ENCODE data around the gene AP3B2.

Gene AP3B2

DNA sequence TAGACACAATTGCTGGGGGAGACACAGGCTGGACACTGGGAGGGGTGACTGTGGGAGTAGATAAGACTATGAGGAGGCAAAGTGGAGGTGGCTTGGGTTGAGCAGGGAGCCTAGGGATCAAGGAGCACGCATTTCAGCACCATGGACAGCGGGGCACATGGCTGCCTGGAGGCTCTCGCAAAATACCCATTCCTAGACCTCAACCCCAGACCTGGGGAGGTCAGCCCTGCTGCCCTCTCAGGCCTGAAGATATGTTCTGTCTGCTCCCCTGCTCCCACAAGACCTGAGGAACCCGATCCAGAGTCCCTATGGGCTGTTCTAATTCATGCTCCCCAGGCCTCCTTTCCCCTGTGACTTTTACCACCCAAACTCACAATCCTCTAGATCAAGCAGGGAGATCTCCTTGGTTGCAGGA is 46.5 kb downstream of the AP3B2 start:
- no peak overlapping the region for H3K4me2 ChIP-seq
- no peaks in the 10 kb centered on the region; the same call in 1 of the 2 replicates for H3K27me3 ChIP-seq (ENCODE audit: insufficient read depth, low read depth)
- no peaks in the 10 kb centered on the region for H3K36me3 ChIP-seq (ENCODE audit: insufficient read depth)
- H4K20me1 ChIP-seq (ENCODE audit: insufficient read depth) = no peaks in the 10 kb centered on the region
- no peak overlapping the region for H2AFZ ChIP-seq (ENCODE audit: low read depth)
- TF ChIP-seq, protein P1, sequence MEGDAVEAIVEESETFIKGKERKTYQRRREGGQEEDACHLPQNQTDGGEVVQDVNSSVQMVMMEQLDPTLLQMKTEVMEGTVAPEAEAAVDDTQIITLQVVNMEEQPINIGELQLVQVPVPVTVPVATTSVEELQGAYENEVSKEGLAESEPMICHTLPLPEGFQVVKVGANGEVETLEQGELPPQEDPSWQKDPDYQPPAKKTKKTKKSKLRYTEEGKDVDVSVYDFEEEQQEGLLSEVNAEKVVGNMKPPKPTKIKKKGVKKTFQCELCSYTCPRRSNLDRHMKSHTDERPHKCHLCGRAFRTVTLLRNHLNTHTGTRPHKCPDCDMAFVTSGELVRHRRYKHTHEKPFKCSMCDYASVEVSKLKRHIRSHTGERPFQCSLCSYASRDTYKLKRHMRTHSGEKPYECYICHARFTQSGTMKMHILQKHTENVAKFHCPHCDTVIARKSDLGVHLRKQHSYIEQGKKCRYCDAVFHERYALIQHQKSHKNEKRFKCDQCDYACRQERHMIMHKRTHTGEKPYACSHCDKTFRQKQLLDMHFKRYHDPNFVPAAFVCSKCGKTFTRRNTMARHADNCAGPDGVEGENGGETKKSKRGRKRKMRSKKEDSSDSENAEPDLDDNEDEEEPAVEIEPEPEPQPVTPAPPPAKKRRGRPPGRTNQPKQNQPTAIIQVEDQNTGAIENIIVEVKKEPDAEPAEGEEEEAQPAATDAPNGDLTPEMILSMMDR (conservative IDR thresholded peaks at IDR 0.05; ENCODE audit: low read depth, low read length) = no peak
- H3K4me1 ChIP-seq (ENCODE audit: low read depth, poor library complexity, severe bottlenecking) = no peaks in the 10 kb centered on the region
- H3K79me2 ChIP-seq (ENCODE audit: insufficient read depth, low read depth) = no peaks in the 10 kb centered on the region
- no peak overlapping the region for H3K27ac ChIP-seq
- H3K9ac ChIP-seq = no peak overlapping the region
- H3K4me3 ChIP-seq (IDR thresholded peaks at IDR 0.05; ENCODE audit: insufficient read depth, low read depth, low read length) = no peak overlapping the region

DNA sequence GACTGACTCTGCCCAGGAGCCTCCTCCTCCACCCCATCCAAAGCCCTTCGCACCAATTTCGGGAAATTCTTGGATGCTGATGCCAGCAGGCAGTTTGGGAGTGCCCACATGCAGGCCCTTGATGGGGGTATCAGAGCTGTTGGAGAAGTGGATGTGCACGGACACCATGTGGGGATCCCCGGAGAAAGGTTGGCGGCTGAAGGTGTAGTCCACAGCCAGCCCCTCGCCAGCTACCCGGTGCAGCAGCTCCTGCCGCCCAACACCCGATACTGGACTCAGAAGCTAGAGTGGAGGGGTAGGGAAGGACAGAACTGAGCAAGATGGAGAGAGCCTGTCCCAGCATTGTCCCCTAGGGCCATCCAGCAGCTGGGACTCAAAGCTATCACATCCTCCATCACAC is 47.0 kb downstream of the AP3B2 start:
- Histone ChIP-seq H3K79me2 (ENCODE audit: insufficient read depth, low read depth) (no peaks in the 10 kb centered on the region), H3K27me3 (ENCODE audit: insufficient read depth, low read depth) (no peaks in the 10 kb centered on the region; the same call in 1 of the 2 replicates)

DNA sequence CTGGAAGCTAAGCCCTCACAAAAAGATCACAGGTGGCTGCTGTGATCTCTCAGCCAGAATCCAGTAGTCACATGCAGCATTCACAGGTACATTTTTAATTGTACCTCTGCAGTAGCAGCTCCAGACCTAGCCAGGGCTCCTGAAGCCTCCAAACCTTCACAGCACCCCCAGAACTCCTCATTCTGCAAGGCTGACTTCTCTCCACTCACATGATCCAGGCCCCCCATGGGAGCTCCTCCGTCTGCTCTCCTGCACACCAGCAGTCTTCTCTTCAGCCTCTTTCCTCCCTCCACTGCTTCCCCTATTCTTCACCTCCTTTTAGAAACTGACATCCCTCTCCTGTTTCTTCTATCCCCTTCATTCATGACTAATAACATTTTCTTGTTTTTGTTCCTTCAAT is 49.3 kb downstream of the AP3B2 start:
- H3K4me2 ChIP-seq = no peak overlapping the region
- H3K79me2 ChIP-seq (ENCODE audit: insufficient read depth, low read depth) = no peaks in the 10 kb centered on the region
- H3K27me3 ChIP-seq (ENCODE audit: insufficient read depth, low read depth) = no peaks in the 10 kb centered on the region; the same call in 1 of the 2 replicates
- H3K4me3 ChIP-seq (IDR thresholded peaks at IDR 0.05; ENCODE audit: insufficient read depth, low read depth, low read length) = no peak overlapping the region
- H3K4me1 ChIP-seq (ENCODE audit: low read depth, poor library complexity, severe bottlenecking) = no peaks in the 10 kb centered on the region
- H4K20me1 ChIP-seq (ENCODE audit: insufficient read depth) = no peaks in the 10 kb centered on the region
- no peak overlapping the region for H3K27ac ChIP-seq
- H3K36me3 ChIP-seq (ENCODE audit: insufficient read depth) = no peaks in the 10 kb centered on the region
- no peak overlapping the region for H3K9ac ChIP-seq
- TF ChIP-seq, protein P1 (conservative IDR thresholded peaks at IDR 0.05; ENCODE audit: low read depth, low read length) = no peak
- H2AFZ ChIP-seq (ENCODE audit: low read depth) = no peak overlapping the region

More for the DNA sequence above, 47.0 kb downstream of the AP3B2 start:
- Histone ChIP-seq H2AFZ (ENCODE audit: low read depth) (no peak overlapping the region), H3K4me1 (ENCODE audit: low read depth, poor library complexity, severe bottlenecking) (no peaks in the 10 kb centered on the region), H3K9ac (no peak overlapping the region), H3K4me2 (no peak overlapping the region), H3K36me3 (ENCODE audit: insufficient read depth) (no peaks in the 10 kb centered on the region), H4K20me1 (ENCODE audit: insufficient read depth) (no peaks in the 10 kb centered on the region), H3K4me3 (IDR thresholded peaks at IDR 0.05; ENCODE audit: insufficient read depth, low read depth, low read length) (no peak overlapping the region), H3K27ac (no peak overlapping the region)
- TF ChIP-seq, protein P1 (conservative IDR thresholded peaks at IDR 0.05; ENCODE audit: low read depth, low read length) = no peak

DNA sequence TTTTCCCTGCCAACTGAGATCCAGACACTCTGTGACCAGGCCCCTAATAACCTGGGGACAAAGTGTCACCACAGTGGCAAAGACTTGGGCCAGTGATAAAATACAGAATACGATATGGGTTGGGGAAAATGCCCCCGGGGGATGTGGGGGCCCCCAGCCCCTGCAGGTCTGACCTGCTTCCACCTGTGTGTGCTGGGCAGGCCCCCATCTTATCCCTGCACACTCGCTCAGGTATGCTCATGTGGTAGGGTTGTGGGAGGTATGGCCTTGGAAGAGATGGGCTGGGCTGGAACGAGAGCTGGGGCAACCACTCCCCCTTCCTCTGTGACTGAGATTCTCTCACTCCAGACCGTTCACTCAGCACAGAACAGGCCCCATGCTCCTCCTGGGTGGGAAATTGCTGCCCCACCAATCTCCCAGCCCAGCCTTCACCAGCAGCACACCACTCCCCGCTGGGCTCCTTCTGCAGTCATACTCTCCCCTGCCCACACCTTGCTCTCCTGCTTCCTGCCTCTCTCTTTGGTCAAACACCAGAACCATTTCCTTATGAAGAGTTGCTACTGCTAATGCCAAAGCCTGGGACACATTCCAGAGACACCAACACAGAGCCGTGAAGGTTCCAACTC is 52.9 kb downstream of the AP3B2 start:
- no peaks in the 10 kb centered on the region for H3K36me3 ChIP-seq (ENCODE audit: insufficient read depth)
- H4K20me1 ChIP-seq (ENCODE audit: insufficient read depth) = no peaks in the 10 kb centered on the region
- no peaks in the 10 kb centered on the region; the same call in 1 of the 2 replicates for H3K27me3 ChIP-seq (ENCODE audit: insufficient read depth, low read depth)
- H3K4me1 ChIP-seq (ENCODE audit: low read depth, poor library complexity, severe bottlenecking) = no peaks in the 10 kb centered on the region
- no peak overlapping the region for H3K9ac ChIP-seq
- H3K4me2 ChIP-seq = no peak overlapping the region
- TF ChIP-seq, protein P1 (conservative IDR thresholded peaks at IDR 0.05; ENCODE audit: low read depth, low read length) = no peak
- no peaks in the 10 kb centered on the region for H3K79me2 ChIP-seq (ENCODE audit: insufficient read depth, low read depth)
- no peak overlapping the region for H3K27ac ChIP-seq
- H2AFZ ChIP-seq (ENCODE audit: low read depth) = no peak overlapping the region
- H3K4me3 ChIP-seq (IDR thresholded peaks at IDR 0.05; ENCODE audit: insufficient read depth, low read depth, low read length) = no peak overlapping the region

Measured in KMS-11 (cell line).